Measurements from ENCODE around the gene CA12. TPM values are rescaled to one million over a fixed set of nuclear protein-coding genes. Genes with fewer than 3 reads are reported as not detected.
"Not testable (repeated sequence)": the region's sequence is repeated elsewhere in the genome, so short reads cannot be mapped to it uniquely, and the experiment has no call there.

Gene CA12
- total RNA-seq, 3 donors from 2014 or later, result 11.7 to 64.5 (median 61.9) TPM

GRCh38 chr15:63347074-63347857 is 34.4 kb downstream of the CA12 start:
- no peak for TF ChIP-seq POLR2AphosphoS5 (IDR thresholded peaks at IDR 0.05)
- TF ChIP-seq POLR2A (IDR thresholded peaks at IDR 0.05), result no peak
- TF ChIP-seq, protein P1, sequence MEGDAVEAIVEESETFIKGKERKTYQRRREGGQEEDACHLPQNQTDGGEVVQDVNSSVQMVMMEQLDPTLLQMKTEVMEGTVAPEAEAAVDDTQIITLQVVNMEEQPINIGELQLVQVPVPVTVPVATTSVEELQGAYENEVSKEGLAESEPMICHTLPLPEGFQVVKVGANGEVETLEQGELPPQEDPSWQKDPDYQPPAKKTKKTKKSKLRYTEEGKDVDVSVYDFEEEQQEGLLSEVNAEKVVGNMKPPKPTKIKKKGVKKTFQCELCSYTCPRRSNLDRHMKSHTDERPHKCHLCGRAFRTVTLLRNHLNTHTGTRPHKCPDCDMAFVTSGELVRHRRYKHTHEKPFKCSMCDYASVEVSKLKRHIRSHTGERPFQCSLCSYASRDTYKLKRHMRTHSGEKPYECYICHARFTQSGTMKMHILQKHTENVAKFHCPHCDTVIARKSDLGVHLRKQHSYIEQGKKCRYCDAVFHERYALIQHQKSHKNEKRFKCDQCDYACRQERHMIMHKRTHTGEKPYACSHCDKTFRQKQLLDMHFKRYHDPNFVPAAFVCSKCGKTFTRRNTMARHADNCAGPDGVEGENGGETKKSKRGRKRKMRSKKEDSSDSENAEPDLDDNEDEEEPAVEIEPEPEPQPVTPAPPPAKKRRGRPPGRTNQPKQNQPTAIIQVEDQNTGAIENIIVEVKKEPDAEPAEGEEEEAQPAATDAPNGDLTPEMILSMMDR (IDR thresholded peaks at IDR 0.05), result no peak
- no peak for DNase-seq (ENCODE audit: low spot score in 2 of 2)
- H3K4me1 ChIP-seq, result peaks cover 0 to 15% of the 10 kb centered on the region in 2 donors
- intact Hi-C loops (cut with DNase I; ENCODE audit: low total_unique reads), result no loop called here
- H3K9me3 ChIP-seq, result no peaks in the 10 kb centered on the region
- no peak overlapping the region for H3K4me3 ChIP-seq
- no peaks in the 10 kb centered on the region for H3K36me3 ChIP-seq
- no peaks in the 10 kb centered on the region for H3K27me3 ChIP-seq
- peak overlapping the region; percentile 77 for H3K27ac ChIP-seq

GRCh38 chr15:63345391-63345752 is 36.3 kb downstream of the CA12 start:
- no peak for DNase-seq (ENCODE audit: low spot score in 2 of 2)
- no peak for TF ChIP-seq POLR2AphosphoS5 (IDR thresholded peaks at IDR 0.05)
- no peak for TF ChIP-seq POLR2A (IDR thresholded peaks at IDR 0.05)
- TF ChIP-seq, protein P1 (IDR thresholded peaks at IDR 0.05), result no peak
- H3K4me3 ChIP-seq, result no peak overlapping the region
- H3K9me3 ChIP-seq, result no peaks in the 10 kb centered on the region
- intact Hi-C loops (cut with DNase I; ENCODE audit: low total_unique reads), result no loop called here
- no peak overlapping the region for H3K27ac ChIP-seq
- H3K4me1 ChIP-seq, result peaks cover 0 to 15% of the 10 kb centered on the region in 2 donors
- H3K36me3 ChIP-seq, result no peaks in the 10 kb centered on the region
- H3K27me3 ChIP-seq, result no peaks in the 10 kb centered on the region

DNA sequence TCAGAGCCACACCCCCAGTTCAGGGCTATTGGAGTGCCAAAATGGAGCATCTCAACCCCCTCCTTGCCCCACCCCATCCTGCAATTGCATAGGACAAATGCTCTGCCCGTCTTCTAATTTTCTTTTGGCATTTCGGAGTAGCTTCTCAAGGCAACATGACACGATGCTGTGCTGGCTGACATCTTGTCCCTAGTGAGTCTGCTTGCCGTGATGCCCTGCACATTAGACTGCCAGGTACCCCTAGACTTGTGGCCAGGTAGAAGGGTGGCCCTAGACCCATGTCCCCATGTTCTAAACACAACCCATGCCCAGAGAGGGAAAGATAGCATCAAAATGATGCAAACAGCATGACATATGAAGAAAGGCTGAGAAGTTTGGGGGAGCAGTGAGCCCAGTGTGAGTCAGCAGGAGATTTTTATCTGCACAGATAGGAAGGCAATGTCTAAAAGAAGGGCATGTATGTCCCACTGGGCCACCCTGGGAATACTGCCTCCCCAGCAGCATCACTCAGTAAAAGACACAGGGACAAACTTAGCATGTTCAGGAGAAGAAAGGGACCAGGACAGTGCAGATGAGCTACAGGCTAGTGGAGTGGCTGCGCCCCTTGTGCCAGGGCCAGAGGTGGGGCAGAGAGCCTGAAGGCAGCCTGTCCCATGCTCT is 36.8 kb downstream of the CA12 start:
- Histone ChIP-seq H3K9me3 (no peaks in the 10 kb centered on the region), H3K4me1 (peaks cover 0 to 15% of the 10 kb centered on the region in 2 donors), H3K4me3 (no peak overlapping the region), H3K27me3 (no peaks in the 10 kb centered on the region), H3K36me3 (no peaks in the 10 kb centered on the region), H3K27ac (no peak overlapping the region)
- no peak for TF ChIP-seq POLR2AphosphoS5 (IDR thresholded peaks at IDR 0.05)
- TF ChIP-seq POLR2A (IDR thresholded peaks at IDR 0.05), result no peak
- TF ChIP-seq, protein P1 (IDR thresholded peaks at IDR 0.05), result no peak
- intact Hi-C loops (cut with DNase I; ENCODE audit: low total_unique reads), result no loop called here
- DNase-seq (ENCODE audit: low spot score in 2 of 2), result no peak

- H3K9me3 ChIP-seq; H3K4me3 ChIP-seq; H3K27ac ChIP-seq; DNase-seq (ENCODE audit: low spot score in 2 of 2); intact Hi-C loops (cut with DNase I; ENCODE audit: low total_unique reads); H3K36me3 ChIP-seq; H3K27me3 ChIP-seq: not testable (repeated sequence)
- peaks cover 0 to 14% of the 10 kb centered on the region in 2 donors for H3K4me1 ChIP-seq
Measured at GRCh38 chr15:63342996-63343562, 38.6 kb downstream of the CA12 start.

GRCh38 chr15:63341898-63342297 is 39.7 kb downstream of the CA12 start:
- H3K4me3 ChIP-seq, result no peak overlapping the region
- H3K27ac ChIP-seq, result no peak overlapping the region
- H3K4me1 ChIP-seq, result peaks cover 0 to 6% of the 10 kb centered on the region in 2 donors
- no peak for DNase-seq (ENCODE audit: low spot score in 2 of 2)
- intact Hi-C loops (cut with DNase I; ENCODE audit: low total_unique reads), result no loop called here
- TF ChIP-seq POLR2AphosphoS5 (IDR thresholded peaks at IDR 0.05) (no peak), POLR2A (IDR thresholded peaks at IDR 0.05) (no peak)
- TF ChIP-seq, protein P1 (IDR thresholded peaks at IDR 0.05), result no peak
- H3K36me3 ChIP-seq, result no peaks in the 10 kb centered on the region
- H3K9me3 ChIP-seq, result no peaks in the 10 kb centered on the region
- H3K27me3 ChIP-seq, result no peaks in the 10 kb centered on the region
